Activated T-helper 17 cell treated with anti-CD3 and anti-CD28 coated beads, Interleukin-2, amount 50 U/mL, for 72 hours (primary cell): ENCODE measurements around the gene SRPK1. TPM values are rescaled to one million over a fixed set of nuclear protein-coding genes. Genes with fewer than 3 reads are reported as not detected.

Experiments
- total RNA-seq, 2 donors: library from RNA; stranded (reverse); gene quantifications; one replicate each; pipeline ENCODE4 v1.2.3, GENCODE V29; 2022

Gene SRPK1
- total RNA-seq, 2 donors from 2014 or later: 83.5 to 101 TPM

Other genes starting within 250 kb of the SRPK1 start
- gene FKBP5, start 232.2 kb downstream of the SRPK1 start, total RNA-seq: 100 to 1,000 TPM in 1 of 2 donors, 10 to 100 TPM in 1; 39.9 to 101 TPM
- 1 to 10 TPM; 1.8 to 1.9 TPM for gene ARMC12, start 184.1 kb downstream of the SRPK1 start, total RNA-seq
- gene CLPSL2, start 144.5 kb downstream of the SRPK1 start, total RNA-seq: not detected
- not detected for gene CLPSL1, start 140.1 kb downstream of the SRPK1 start, total RNA-seq
- under 1 TPM in 1 of 2 donors, not detected in 1; 0.56 TPM for gene CLPS, start 123.8 kb downstream of the SRPK1 start, total RNA-seq
- gene LHFPL5, start 115.7 kb downstream of the SRPK1 start, total RNA-seq: under 1 TPM; 0.21 to 0.26 TPM
- gene SLC26A8, start 103.5 kb upstream of the SRPK1 start, total RNA-seq: not detected
- gene MAPK14, start 106.7 kb upstream of the SRPK1 start, total RNA-seq: 10 to 100 TPM; 36.5 to 51.3 TPM
- gene MAPK13, start 209.4 kb upstream of the SRPK1 start, total RNA-seq: 10 to 100 TPM; 53.6 to 58.7 TPM